NCI-H2227 (cell line): ENCODE results near the gene ZFP69B.
"Not testable (repeated sequence)": the region's sequence is repeated elsewhere in the genome, so short reads cannot be mapped to it uniquely, and the experiment has no call there.

Experiments
- DNase-seq: peaks from one replicate; lab custom pipeline; 2025; ENCODE audit not compliant: unreplicated experiment; lab: John Stamatoyannopoulos, UW

Gene ZFP69B

DNA sequence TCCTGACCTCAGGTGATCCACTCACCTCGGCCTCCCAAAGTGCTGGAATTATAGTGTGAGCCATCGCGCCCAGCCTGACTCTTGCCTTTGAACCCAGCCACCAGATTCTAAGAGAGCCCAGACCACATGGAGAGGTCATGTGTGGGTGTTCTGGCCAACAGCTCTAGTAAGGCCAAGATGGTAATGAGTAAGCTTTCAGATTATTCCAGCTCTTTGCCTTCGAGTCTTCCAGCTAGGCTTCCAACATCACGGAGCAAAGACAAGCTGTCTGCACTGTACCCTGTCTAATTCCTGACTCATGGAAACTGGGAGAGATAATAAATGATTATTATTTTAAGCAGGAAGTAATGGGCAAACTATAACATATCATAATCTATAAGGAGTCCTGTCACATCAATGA lies 14.8 kb upstream of the ZFP69B start:
- no peak for DNase-seq

GRCh38 chr1:40435876-40436275 lies 14.4 kb upstream of the ZFP69B start:
- DNase-seq = no peak

DNA sequence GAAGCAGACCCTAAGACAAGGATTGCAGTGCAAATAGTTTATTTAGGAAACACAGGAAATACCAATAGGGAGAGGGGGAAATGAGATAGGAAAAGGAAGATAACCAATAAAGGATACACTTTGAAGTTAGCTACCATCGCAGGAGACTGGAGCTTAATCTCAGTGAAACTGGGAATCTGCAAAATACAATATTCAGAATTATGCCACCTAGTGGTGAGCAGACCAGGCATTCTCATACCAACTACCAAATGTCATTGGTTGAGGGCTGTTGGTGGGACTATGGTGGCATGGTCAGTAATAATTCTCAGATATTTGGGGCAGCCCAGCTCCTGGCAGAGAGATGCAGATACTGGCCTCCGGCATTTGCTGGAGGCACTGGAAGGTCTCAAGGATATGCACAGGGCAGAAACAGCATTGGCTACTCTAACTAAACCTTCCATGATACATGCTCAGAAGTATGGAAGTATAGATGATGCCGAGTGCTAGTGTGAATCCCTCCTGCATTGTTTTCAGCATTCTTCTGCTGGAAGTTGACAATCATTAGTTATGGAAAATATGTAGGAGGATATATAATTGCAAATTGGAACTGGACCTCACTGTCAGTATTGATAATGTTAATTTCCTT lies 11.8 kb upstream of the ZFP69B start:
- DNase-seq = no peak

DNA sequence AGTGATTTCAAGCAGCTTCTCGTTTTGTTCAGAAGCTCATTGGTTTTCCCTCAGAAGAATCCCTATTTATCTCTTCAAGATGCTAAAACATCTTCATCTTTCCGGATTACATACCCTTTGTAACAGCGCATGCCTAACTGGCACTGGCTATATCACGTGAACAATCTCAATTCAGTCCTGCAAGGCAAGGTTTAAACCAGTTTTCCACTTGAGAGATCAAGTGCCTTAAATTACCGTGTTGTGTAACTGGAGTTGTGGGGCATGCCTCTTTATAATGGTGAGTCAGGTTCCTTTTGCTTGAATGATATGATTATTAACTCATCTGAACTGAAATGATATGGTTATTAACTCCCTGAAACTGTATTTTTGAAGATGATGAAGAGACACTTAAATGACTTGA lies 11.0 kb upstream of the ZFP69B start:
- DNase-seq = peak; percentile 55

DNA sequence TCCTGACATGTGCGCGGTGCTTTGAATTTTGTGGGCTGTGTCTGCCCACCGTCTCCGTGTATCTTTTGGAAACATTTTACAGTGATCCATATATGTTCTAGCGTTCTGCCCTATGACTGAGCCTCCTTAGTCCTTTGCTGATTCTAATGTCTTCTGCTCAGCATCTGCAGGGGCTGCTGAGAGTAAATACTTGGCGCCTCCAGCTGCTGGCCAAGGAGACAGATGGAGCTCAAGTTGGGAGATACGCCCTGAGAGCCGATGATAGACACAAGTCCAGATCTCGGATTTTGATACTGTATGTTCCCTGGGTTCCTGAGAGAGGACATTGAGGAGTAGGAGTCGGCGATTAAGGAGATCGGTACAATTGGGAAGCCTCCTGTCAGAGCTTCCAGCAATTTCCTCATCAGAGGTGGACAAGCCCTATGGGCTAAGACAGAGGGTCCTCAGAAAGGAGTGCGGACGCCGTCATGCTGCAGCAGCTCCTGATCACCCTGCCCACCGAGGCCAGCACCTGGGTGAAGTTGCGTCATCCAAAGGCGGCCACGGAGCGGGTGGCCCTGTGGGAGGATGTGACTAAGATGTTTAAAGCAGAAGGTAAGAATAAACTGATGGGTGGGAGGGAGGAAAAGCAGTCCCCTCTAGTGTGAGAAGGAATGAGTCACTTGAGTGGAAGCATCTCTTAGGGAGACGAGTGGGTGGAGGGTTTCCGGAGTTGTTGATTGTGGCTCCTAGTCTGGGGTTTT lies 390 bp downstream of the ZFP69B start:
- DNase-seq = peak; percentile 65

DNA sequence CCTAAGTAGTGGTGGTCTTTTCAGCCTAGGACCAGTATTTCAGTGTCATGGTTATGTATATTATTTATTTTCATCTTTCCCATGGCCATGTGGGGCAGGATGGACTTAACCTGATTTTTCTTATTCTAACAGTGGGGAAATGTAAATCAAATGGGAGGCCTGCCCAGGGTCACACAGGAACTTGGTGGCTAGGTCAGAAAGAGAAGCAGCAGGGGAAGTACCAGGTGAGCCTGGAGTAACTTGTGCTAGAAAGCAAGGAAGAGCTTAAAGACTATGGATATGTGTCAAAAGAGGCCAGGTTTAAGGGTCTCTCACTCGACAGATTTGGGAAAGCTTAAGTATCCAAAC lies 936 bp downstream of the ZFP69B start:
- DNase-seq = no peak

DNA sequence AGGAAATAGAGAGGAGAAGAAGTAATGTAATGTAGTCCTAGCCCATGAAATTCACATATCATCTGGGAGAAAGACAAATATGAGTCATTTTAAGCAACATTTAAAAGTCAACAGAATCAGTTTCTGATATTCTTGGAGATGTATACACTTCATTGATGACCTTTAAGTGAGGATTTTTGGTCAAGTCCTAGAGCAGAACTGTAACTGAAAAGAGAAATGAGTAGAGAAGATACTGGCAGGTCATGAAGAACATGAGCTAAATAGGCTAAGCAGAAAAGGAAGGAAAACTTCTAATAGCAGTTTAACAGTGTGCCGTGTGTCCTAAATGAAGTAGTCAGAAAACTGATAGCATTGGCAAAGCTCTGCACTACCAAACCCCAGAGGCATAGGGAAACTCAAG lies 4.6 kb downstream of the ZFP69B start:
- DNase-seq = no peak

GRCh38 chr1:40462956-40463590 lies 12.8 kb downstream of the ZFP69B start:
- DNase-seq = no peak

DNA sequence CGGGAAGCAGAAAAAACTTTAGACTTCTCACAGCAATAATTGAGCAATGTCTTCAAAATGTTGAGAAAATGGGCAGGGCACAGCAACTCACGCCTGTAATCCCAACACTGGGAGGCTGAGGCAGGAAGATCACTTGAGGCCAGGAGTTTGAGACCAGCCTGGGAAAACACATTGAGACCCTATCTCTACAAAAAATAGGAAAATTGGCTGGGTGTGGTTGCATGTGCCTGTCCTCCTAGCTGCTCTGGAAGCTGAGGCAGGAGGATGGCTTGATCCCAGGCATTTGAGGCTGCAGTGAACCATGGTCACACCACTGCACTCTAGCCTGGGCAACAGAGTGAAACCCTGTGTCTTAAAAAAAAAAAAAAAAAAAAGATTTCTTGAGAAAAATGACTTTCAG lies 19.1 kb downstream of the ZFP69B start:
- no peak for DNase-seq

- no peak for DNase-seq
Measured at GRCh38 chr1:40475268-40475667, 25.0 kb downstream of the ZFP69B start.

GRCh38 chr1:40476924-40477677 lies 26.8 kb downstream of the ZFP69B start, which contains the start of gene ZFP69:
Gene ZFP69, plus strand, starts transcription at chr1:40477290. Its CDS starts 2,072 bp downstream, at chr1:40479362.
- DNase-seq = peak; percentile 93

DNA sequence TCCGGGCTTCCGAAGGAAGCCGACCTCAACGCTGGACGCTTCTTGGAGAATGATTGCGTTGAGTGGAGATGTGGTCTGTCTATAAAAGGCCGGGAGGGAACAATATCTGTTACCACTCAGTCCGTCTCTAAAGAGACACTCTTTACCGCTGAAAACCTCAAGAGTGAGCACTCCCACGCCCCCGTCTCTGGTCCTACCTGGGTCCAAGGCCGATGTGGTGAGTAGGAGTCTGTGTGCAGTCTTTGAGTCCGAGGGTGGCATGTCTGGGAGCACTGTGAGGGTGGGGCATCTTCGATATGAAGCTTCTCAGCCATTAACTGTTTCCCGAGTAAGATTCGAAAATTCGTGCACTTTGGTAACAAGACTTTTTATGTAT lies 27.4 kb downstream of the ZFP69B start:
- no peak for DNase-seq

GRCh38 chr1:40478276-40478675 lies 28.0 kb downstream of the ZFP69B start:
- DNase-seq = no peak

DNA sequence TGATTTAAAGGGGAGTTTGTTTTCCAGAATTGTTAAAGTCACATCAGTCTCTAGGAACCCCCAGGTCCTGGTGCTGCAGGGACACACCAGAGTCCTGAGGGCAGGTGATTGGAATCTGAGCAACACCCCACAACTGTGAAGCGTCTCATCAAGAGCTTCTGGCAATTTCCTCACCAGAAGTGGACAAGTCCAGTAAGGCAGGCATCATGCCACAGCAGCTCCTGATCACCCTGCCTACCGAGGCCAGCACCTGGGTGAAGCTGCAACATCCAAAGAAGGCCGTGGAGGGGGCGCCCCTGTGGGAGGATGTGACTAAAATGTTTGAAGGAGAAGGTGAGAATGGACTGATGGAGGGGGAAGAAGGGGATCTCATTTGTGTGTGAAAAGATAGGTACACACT lies 28.9 kb downstream of the ZFP69B start:
- no peak for DNase-seq

- no peak for DNase-seq
Measured at GRCh38 chr1:40495315-40495903, 45.1 kb downstream of the ZFP69B start.

DNA sequence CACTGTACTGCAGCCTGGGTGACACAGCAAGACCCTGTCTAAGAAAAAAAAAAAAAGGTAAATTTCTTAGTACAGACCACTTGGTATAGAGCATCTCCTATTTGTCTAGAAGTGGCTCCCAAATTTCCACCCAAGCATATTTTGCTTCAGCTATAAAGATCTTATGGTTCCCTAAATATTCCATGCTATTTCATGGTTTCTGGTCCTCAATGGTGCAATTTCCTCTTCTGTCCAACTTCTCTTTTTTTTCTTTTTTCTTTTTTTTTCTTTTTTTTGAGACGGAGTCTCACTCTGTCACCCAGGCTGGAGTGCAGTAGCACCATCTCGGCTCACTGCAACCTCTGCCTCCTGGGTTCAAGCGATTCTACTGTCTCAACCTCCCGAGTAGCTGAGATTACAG lies 52.4 kb downstream of the ZFP69B start:
- DNase-seq = not testable (repeated sequence)

- DNase-seq = no peak
Measured at GRCh38 chr1:40507973-40508372, 57.7 kb downstream of the ZFP69B start.

DNA sequence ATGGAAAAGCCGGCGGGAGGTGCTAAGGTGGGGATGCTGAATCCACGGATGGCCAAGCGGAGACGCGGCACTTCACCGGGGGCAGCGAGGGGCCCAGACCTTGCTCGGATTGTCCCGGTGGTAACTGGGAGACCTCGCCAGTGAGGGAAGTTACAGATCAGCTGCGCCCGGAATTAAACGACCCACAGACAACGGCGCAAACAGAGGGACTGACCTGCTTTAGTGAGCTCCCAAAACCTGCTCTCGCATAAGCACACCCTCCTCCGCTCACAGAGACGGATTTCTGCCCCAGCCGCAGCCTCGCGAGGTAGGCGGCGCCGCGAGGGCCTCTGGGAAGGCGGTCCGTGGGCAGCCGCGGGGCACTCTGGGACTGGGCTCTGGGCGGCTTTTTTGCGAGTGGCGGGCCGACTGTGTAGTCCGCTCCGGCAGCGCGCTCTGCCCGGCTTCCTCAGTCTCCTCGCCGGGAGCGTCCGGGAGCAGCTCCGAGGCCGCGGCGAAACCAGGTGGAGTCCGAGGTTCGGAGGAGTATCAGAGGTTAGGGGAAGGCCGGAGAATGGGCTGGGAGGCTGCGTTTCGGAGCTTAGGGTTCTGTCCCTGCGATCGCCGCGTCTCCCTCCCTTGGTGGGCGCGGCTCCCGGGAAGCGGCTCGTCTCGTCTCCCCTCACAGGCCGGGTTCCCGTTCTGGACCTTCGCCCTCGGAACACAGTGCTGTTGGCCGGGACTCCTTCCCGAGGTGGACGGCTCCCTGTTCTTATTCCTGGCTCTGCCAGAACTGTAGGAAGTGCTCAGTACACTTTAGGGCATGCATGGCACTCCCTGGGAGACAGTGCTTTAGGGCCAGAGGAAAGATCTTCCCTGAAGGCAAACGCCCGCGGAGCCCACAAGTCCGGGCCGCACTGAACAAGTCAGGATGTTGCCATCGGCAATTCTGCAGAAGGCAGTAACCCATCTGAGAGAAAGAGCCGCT lies 58.4 kb downstream of the ZFP69B start, which contains the start of gene EXO5:
EXO5 (plus strand) TSS at position 393 of the 967 bp plus-strand sequence. CDS start 5,778 bp downstream, outside the sequence.
- peak; percentile 90 for DNase-seq
